Right atrium auricular region (tissue), 2 donors: ENCODE results near the gene ALDOC. TPM values are rescaled to one million over a fixed set of nuclear protein-coding genes. Genes with fewer than 3 reads are reported as not detected.
A peak's percentile ranks its signal among the peaks of the same experiment; 100 is the strongest.

Source experiments
- DNase-seq: peaks from one replicate; pipeline ENCODE4 v3.0.0-alpha.2; 2019; ENCODE audit warnings: low spot score
- H3K27ac ChIP-seq, 2 donors: fragments of 200-600 bp; sonication (generic); 1 replicate in 1 of 2; 2 replicates in 1 of 2; pipeline ENCODE4 v1.5.1; 2016 to 2019
- H3K27me3 ChIP-seq, 2 donors: fragments of 200-600 bp; sonication (generic); one replicate each; pipeline versions ENCODE4 v1.5.1 to v1.6.0; 2017 to 2019
- H3K36me3 ChIP-seq: fragments of 200-600 bp; sonication (generic); one replicate; pipeline ENCODE4 v1.5.1; 2016
- H3K4me1 ChIP-seq, 2 donors: fragments of 200-600 bp; sonication (generic); one replicate each; pipeline versions ENCODE4 v1.5.1 to v1.6.0; 2017 to 2019
- H3K4me3 ChIP-seq, 2 donors: fragments of 200-600 bp; sonication (generic); 1 replicate in 1 of 2; 2 replicates in 1 of 2; pipeline ENCODE4 v1.5.1; 2017 to 2019; ENCODE audit warnings: mild to moderate bottlenecking in 1 of 2, moderate library complexity in 1 of 2
- H3K9me3 ChIP-seq, 2 donors: fragments of 200-600 bp; sonication (generic); one replicate each; pipeline ENCODE4 v1.5.1; 2019
- total RNA-seq, 2 donors: library from RNA; depleted of rRNA; stranded (reverse); fragments of >200 nt; gene quantifications; one replicate each; pipeline ENCODE4 v1.1.0, GENCODE V29; 2016
- TF ChIP-seq, protein P1 (sequence below), 2 donors: fragments of 200-600 bp; sonication (generic); IDR thresholded peaks; one replicate each; pipeline ENCODE4 v1.5.1; 2019; ENCODE audit warnings: antibody characterized with exemption in 2 of 2

ALDOC gene
- total RNA-seq, 2 donors from 2014 or later, result 355 to 363 TPM

DNA sequence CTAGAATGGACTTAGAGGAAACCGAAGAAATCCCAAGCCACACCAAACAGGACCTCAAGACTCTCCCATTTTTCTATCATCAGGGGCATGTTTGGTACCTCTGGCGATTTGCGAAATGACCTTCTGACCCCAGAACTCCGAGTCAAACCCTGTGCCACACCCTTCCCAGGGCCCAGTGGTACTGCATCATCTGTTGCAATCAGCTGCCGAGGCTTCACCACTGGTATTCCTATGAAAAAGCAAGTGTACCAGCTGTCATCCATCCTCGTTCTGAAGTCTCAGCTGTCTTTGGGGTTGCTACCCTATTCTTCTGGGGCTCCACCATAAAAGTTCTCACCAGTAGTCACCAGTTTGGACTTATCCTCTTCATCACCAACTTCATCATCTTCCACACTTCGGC, 39.6 kb upstream of the ALDOC start:
- H3K9me3 ChIP-seq, result no peaks in the 10 kb centered on the region
- DNase-seq, result no peak
- peaks cover 73% of the 10 kb centered on the region for H3K36me3 ChIP-seq
- no peak overlapping the region for H3K4me3 ChIP-seq
- no peaks in the 10 kb centered on the region for H3K4me1 ChIP-seq
- no peaks in the 10 kb centered on the region for H3K27me3 ChIP-seq
- TF ChIP-seq, protein P1, sequence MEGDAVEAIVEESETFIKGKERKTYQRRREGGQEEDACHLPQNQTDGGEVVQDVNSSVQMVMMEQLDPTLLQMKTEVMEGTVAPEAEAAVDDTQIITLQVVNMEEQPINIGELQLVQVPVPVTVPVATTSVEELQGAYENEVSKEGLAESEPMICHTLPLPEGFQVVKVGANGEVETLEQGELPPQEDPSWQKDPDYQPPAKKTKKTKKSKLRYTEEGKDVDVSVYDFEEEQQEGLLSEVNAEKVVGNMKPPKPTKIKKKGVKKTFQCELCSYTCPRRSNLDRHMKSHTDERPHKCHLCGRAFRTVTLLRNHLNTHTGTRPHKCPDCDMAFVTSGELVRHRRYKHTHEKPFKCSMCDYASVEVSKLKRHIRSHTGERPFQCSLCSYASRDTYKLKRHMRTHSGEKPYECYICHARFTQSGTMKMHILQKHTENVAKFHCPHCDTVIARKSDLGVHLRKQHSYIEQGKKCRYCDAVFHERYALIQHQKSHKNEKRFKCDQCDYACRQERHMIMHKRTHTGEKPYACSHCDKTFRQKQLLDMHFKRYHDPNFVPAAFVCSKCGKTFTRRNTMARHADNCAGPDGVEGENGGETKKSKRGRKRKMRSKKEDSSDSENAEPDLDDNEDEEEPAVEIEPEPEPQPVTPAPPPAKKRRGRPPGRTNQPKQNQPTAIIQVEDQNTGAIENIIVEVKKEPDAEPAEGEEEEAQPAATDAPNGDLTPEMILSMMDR (IDR thresholded peaks at IDR 0.05), result no peak
- no peak overlapping the region for H3K27ac ChIP-seq

DNA sequence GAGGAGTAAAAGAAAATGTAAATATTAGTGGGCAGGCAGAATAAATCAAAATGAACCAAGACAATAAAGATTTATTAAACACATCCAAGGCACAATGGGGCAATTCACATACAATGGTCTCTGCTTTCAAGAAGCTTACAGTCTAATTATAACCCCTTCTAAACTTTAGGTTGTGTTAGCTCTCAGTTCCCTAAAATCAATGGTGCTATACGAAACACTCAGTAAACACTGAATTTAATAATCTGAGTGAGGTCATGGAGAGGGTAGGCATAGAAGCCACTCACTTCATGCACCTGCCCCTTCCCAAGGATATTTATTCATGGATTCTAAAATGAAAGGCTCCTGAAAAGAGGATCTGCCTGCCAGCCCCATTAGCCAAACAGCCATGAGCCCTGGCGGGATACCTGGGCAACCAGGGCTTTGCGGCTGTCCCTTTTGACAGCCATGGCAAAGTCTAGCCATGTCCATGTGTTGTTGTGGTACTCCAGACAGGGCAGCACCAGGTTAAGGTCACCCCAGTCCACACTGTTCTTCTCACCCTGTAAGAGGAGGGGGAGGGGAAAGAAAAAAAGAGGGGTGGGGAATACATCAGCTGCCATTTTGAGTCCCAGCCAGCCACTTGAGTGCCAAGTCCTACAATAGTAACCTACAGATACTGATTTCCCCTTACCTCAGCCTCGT, 38.7 kb upstream of the ALDOC start:
- H3K4me1 ChIP-seq, result no peaks in the 10 kb centered on the region
- no peak overlapping the region for H3K4me3 ChIP-seq
- TF ChIP-seq, protein P1 (IDR thresholded peaks at IDR 0.05), result no peak
- peaks cover 64% of the 10 kb centered on the region for H3K36me3 ChIP-seq
- H3K27me3 ChIP-seq, result no peaks in the 10 kb centered on the region
- H3K9me3 ChIP-seq, result no peaks in the 10 kb centered on the region
- H3K27ac ChIP-seq, result no peak overlapping the region
- DNase-seq, result no peak

DNA sequence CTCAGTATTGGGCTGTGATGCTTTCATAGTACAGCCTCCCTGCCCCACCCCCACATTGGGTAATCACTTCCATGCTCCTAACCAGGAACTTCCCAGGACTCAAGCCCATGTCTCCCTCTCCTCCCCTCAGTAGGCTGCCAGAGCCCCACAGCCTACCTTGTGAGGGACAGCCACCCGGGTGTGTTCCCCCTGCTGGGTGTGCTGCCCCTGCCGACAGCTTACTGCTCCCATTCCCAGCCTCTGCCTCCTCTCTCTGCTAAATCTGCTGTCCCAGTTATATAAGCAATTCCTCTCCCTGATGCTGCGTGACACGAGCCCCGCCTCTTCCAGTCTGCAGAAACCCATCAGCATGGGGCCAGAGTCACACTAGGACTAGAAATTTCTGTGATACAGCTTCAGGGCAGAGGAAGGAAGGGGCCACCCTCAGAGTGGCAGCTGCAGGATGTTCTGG, 37.3 kb upstream of the ALDOC start, which contains the start of gene RSKR:
RSKR (minus strand) TSS at position 255 of the 451 bp plus-strand sequence; CDS start at position 231, 24 bp downstream.
- no peak for DNase-seq
- Histone ChIP-seq H3K27ac (no peak within 1 kb of the TSS), H3K27me3 (no peaks in the 10 kb centered on the region), H3K4me3 (no peak within 1 kb of the TSS), H3K9me3 (no peaks in the 10 kb centered on the region), H3K36me3 (peaks cover 49% of the 10 kb centered on the region), H3K4me1 (no peaks in the 10 kb centered on the region)
- TF ChIP-seq, protein P1 (IDR thresholded peaks at IDR 0.05), result no peak

DNA sequence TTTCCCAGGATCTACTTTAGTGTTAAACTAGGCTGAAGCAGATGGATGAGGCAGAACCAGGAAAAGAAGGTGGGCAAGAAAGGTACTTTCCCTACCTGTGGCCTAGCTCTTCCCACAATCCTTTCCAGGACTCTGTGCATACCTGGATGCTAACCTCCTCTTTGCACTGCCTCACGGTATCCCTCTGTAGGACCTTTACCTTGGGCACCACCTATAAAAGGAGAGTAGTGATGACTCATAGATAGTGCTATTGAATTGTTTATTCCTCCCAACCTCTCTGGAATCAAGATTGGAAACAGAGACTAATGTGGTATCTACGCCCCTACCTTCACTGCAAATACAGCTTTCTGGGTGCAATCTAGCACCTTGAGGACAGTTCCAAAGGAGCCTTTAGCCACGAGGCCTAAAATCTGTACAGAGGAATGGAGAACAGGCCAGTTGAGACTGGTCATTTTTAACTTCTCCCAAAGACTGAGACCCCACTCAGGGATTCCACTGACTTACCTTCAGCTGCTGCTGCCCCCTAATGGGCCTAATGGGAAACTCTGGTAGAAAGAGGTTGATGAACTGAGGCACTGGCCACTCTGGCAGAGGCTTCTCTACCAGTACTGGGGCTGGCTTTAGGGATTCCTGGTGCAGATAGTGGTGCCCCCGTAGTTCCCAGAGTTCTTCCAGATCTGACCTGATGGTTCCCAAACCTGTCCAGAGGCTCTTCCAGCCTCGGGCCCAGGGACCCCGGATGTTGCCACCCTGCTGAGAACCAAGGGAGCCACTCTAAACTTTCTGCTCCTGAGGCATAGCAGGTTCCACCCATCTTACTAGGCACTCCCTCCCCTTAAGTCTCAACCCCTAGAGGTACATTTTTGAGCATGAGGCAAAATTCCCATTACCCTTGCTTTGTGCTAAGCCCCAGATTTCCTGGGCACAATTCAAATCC, 36.5 kb upstream of the ALDOC start:
- no peaks in the 10 kb centered on the region for H3K4me1 ChIP-seq
- H3K4me3 ChIP-seq, result no peak overlapping the region
- H3K27ac ChIP-seq, result no peak overlapping the region
- H3K9me3 ChIP-seq, result no peaks in the 10 kb centered on the region
- TF ChIP-seq, protein P1 (IDR thresholded peaks at IDR 0.05), result peak; percentile 43 to 74
- H3K27me3 ChIP-seq, result no peaks in the 10 kb centered on the region
- no peak for DNase-seq
- peaks cover 42% of the 10 kb centered on the region for H3K36me3 ChIP-seq

DNA sequence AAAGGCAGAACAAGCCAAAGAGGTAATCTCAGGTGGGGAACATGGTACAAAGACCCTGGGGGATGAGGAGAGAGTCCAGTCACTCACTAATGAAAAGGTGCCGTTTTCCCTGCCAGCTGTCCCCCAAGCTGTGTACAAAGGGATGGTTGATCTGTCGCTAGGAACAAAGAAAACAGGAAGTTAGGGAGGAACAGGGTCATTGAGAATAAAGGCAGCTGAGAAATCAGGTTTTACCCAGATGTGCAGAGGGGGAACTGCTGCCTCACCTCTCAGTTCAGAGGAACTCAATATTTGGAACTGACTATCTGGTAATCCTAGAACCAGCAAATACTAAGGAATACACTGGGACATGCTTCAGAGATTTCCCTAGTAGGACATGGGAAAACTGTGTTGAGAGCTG, 35.8 kb upstream of the ALDOC start:
- no peak for DNase-seq
- TF ChIP-seq, protein P1 (IDR thresholded peaks at IDR 0.05), result no peak
- Histone ChIP-seq H3K27me3 (no peaks in the 10 kb centered on the region), H3K4me3 (no peak overlapping the region), H3K36me3 (peaks cover 35% of the 10 kb centered on the region), H3K4me1 (no peaks in the 10 kb centered on the region), H3K9me3 (no peaks in the 10 kb centered on the region), H3K27ac (no peak overlapping the region)
